SU-DHL-6 (cell line): ENCODE results near the gene MDM1.

Experiments
- H2AFZ ChIP-seq: fragments of 200-600 bp; sonication (generic); 2 replicates; pipeline ENCODE4 v1.6.1; 2014; ENCODE audit warnings: low read depth, mild to moderate bottlenecking, moderate library complexity, mixed read lengths, antibody characterized with exemption, low read length; ENCODE audit not compliant: severe bottlenecking
- H3F3A ChIP-seq: fragments of 200-600 bp; shearing (Covaris generic); 2 replicates; pipeline ENCODE4 v1.6.0; 2016; ENCODE audit warnings: antibody characterized with exemption, mild to moderate bottlenecking; ENCODE audit not compliant: insufficient read depth
- H3K27ac ChIP-seq: fragments of 200-600 bp; sonication (generic); 2 replicates; pipeline ENCODE4 v1.5.1; 2016; ENCODE audit warnings: low read depth, mild to moderate bottlenecking, low read length, moderate library complexity, mixed read lengths
- H3K27me3 ChIP-seq: fragments of 200-600 bp; sonication (generic), shearing (Covaris generic); 2 replicates; pipeline ENCODE4 v1.6.0; 2014; ENCODE audit warnings: mild to moderate bottlenecking, low read length
- H3K36me3 ChIP-seq: fragments of 200-600 bp; sonication (generic); 2 replicates; pipeline ENCODE4 v1.6.1; 2014; ENCODE audit warnings: mild to moderate bottlenecking, low read length, mixed read lengths
- H3K4me2 ChIP-seq: fragments of 300-600, 200-600 bp; shearing (Covaris generic), sonication (generic); 2 replicates; pipeline ENCODE4 v1.6.0; 2014; ENCODE audit warnings: low read length, low read depth, mild to moderate bottlenecking; ENCODE audit not compliant: poor library complexity, severe bottlenecking
- H3K4me3 ChIP-seq: fragments of 200-600 bp; sonication (generic); 2 replicates; pipeline ENCODE4 v1.5.1; 2014; ENCODE audit warnings: antibody characterized with exemption, low read length, mild to moderate bottlenecking, mixed read lengths; ENCODE audit not compliant: insufficient read depth, poor library complexity, severe bottlenecking
- H3K79me2 ChIP-seq: fragments of 200-600 bp; sonication (generic); 2 replicates; pipeline ENCODE4 v1.6.1; 2014; ENCODE audit warnings: mild to moderate bottlenecking, low read length, moderate library complexity; ENCODE audit not compliant: insufficient read depth
- H3K9ac ChIP-seq: fragments of 200-600 bp; sonication (generic); 2 replicates; pipeline ENCODE4 v1.7.0; 2014; ENCODE audit warnings: mild to moderate bottlenecking, low read length
- H3K9me2 ChIP-seq: fragments of 200-600 bp; sonication (generic); replicated peaks from 2 replicates; pipeline ENCODE4 v1.6.1; 2014; ENCODE audit warnings: low read length; ENCODE audit not compliant: insufficient read depth
- H3K9me3 ChIP-seq: fragments of 200-600 bp; sonication (generic); 2 replicates; pipeline ENCODE4 v1.6.1; 2014; ENCODE audit warnings: low read length, mixed read lengths; ENCODE audit not compliant: insufficient read depth
- H4K20me1 ChIP-seq: fragments of 200-600 bp; sonication (generic); 2 replicates; pipeline ENCODE4 v1.6.1; 2014; ENCODE audit warnings: low read depth, mild to moderate bottlenecking, antibody characterized with exemption, low read length, moderate library complexity, mixed read lengths
- EZH2phosphoT487 ChIP-seq: fragments of 200-600 bp; sonication (generic), shearing (Covaris generic); conservative IDR thresholded peaks from 2 replicates; pipeline ENCODE4 v1.6.1; 2018; ENCODE audit warnings: mild to moderate bottlenecking, antibody characterized with exemption, low read length, moderate library complexity, mixed read lengths
- TF ChIP-seq, protein P1 (sequence below): fragments of 200-600 bp; sonication (generic); IDR thresholded peaks from one replicate; pipeline ENCODE4 v1.5.1; 2017; ENCODE audit warnings: antibody characterized with exemption, mild to moderate bottlenecking, low read length, moderate library complexity; ENCODE audit not compliant: insufficient read depth, poor library complexity, severe bottlenecking

Gene MDM1

DNA sequence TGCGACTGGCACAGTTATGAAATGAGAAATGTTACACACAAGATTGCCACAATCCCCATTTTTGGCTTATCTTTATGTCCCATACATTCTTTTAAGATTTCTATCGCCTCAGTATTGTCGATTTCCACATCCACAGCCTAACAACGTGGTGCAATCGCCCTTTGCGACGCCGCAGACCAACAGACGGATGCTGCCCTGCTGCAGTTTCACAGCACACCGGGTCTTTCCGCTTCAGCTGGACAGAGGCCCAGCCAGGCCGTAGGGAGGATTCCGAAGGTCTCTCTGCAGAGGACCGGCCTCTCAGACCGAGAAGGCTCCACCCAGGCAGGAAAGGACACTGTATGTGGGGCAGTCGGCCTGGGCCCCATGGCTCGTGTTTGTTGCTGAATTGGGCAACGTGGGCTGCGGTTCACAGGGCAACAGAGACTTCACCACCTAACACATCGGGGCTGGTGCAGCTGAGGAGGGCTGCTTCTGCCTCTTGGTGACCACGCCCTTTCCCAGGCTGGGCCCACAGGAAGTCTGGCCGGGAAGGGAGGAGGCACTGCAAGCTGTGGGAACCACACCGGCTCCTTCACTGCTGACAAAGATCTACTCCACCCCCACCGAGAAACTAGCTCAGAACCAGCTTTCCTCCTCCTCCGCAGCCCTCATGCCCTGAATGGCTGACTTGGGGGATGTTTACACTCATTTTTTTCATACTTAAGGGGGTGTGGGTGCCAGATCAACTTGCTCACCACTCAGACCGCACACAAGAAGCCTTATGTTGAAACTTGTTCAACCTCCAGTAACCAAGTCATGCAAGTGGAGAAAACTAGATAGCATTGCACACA is 32.9 kb upstream of the MDM1 start:
- no peak overlapping the region for H3K4me2 ChIP-seq
- no peaks in the 10 kb centered on the region for H3K79me2 ChIP-seq
- no peaks in the 10 kb centered on the region for H3K36me3 ChIP-seq
- H3K27me3 ChIP-seq: no peaks in the 10 kb centered on the region
- no peaks in the 10 kb centered on the region for H3K9me3 ChIP-seq
- no peak overlapping the region for H3K4me3 ChIP-seq
- no peak overlapping the region for H3K9ac ChIP-seq
- H4K20me1 ChIP-seq: no peaks in the 10 kb centered on the region
- no peak for TF ChIP-seq EZH2phosphoT487
- TF ChIP-seq, protein P1, sequence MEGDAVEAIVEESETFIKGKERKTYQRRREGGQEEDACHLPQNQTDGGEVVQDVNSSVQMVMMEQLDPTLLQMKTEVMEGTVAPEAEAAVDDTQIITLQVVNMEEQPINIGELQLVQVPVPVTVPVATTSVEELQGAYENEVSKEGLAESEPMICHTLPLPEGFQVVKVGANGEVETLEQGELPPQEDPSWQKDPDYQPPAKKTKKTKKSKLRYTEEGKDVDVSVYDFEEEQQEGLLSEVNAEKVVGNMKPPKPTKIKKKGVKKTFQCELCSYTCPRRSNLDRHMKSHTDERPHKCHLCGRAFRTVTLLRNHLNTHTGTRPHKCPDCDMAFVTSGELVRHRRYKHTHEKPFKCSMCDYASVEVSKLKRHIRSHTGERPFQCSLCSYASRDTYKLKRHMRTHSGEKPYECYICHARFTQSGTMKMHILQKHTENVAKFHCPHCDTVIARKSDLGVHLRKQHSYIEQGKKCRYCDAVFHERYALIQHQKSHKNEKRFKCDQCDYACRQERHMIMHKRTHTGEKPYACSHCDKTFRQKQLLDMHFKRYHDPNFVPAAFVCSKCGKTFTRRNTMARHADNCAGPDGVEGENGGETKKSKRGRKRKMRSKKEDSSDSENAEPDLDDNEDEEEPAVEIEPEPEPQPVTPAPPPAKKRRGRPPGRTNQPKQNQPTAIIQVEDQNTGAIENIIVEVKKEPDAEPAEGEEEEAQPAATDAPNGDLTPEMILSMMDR: no peak
- peak overlapping the region; percentile 57 for H2AFZ ChIP-seq
- no peaks in the 10 kb centered on the region for H3F3A ChIP-seq
- H3K27ac ChIP-seq: no peak overlapping the region
- no peaks in the 10 kb centered on the region for H3K9me2 ChIP-seq

DNA sequence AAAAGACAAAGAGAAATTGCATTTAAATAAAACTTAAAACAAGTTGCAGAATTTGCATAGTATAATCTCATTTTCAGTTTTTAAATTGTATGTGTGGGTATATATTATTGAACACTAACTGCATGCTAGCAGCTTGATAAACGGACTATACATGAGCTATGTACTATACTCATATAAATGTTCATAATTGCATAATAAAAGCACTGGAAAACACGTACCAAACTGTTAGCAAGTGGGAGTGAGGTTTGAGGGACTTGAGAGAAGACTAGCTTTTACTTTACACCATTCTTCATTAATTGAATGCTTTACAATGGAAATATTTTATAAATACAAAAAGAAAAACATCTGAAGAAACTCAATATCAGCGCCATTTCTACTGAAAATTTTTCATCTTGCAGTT is 32.2 kb upstream of the MDM1 start:
- Histone ChIP-seq H3K9me3 (no peaks in the 10 kb centered on the region), H3K27me3 (no peaks in the 10 kb centered on the region), H3K79me2 (no peaks in the 10 kb centered on the region), H4K20me1 (no peaks in the 10 kb centered on the region), H3K9ac (no peak overlapping the region), H3K4me2 (no peak overlapping the region), H3K9me2 (no peaks in the 10 kb centered on the region), H3K4me3 (no peak overlapping the region), H2AFZ (peak overlapping the region; percentile 57), H3K27ac (no peak overlapping the region), H3K36me3 (no peaks in the 10 kb centered on the region), H3F3A (no peaks in the 10 kb centered on the region)
- TF ChIP-seq, protein P1: no peak
- no peak for TF ChIP-seq EZH2phosphoT487

DNA sequence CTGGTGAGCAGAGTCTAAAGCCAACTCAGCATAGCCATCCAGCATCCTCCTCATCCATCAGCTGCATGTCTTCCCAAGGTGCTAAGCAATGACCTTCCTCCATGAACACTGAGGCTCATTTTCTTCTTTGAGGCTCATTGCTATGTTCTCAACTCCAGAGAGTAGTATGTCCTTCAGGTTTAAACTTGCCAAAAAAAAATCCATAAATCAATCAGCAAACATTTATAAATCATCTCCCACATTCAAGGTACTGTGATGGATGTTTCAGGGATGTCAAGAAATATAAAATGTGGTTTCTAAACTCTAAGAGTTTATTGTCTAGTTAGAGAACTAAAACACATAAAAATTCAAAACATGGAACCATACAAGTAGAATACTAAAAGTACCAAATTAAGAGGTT is 29.8 kb upstream of the MDM1 start:
- H3K4me2 ChIP-seq: no peak overlapping the region
- no peak for TF ChIP-seq EZH2phosphoT487
- TF ChIP-seq, protein P1: no peak

More for the DNA sequence above, 29.8 kb upstream of the MDM1 start:
- Histone ChIP-seq H4K20me1 (no peaks in the 10 kb centered on the region), H3K9me2 (no peaks in the 10 kb centered on the region), H3K4me3 (no peak overlapping the region), H3K9ac (no peak overlapping the region), H3K36me3 (no peaks in the 10 kb centered on the region), H3K9me3 (no peaks in the 10 kb centered on the region), H3K27me3 (no peaks in the 10 kb centered on the region), H3K27ac (no peak overlapping the region), H3K79me2 (no peaks in the 10 kb centered on the region), H3F3A (no peaks in the 10 kb centered on the region), H2AFZ (no peak overlapping the region)
